Urinary bladder (tissue), 4 donors: ENCODE results near the gene NIT2. TPM values are rescaled to one million over a fixed set of nuclear protein-coding genes. Genes with fewer than 3 reads are reported as not detected.

Experiments used
- DNase-seq: peaks from one replicate; pipeline ENCODE4 v3.0.0-alpha.2; 2015; ENCODE audit errors: extremely low spot score
- H3K27ac ChIP-seq: one replicate; pipeline ENCODE4 v1.5.1; 2013; ENCODE audit warnings: low read depth, mild to moderate bottlenecking, moderate library complexity
- H3K36me3 ChIP-seq: one replicate; pipeline ENCODE4 v1.6.1; 2013; ENCODE audit warnings: mild to moderate bottlenecking, moderate library complexity; ENCODE audit not compliant: insufficient read depth
- H3K4me1 ChIP-seq: one replicate; pipeline ENCODE4 v1.6.1; 2013; ENCODE audit warnings: mild to moderate bottlenecking, moderate library complexity; ENCODE audit not compliant: insufficient read depth
- H3K4me3 ChIP-seq: one replicate; pipeline ENCODE4 v1.5.1; 2013; ENCODE audit warnings: low read depth, low read length
- WGBS: extraction: QIAGEN DNeasy Blood & Tissue Kit; methylation state at CpG from one replicate; pipeline ENCODE4 v1.1.7; 2013; 5-methylcytosine and 5-hydroxymethylcytosine counted together
- polyA plus RNA-seq: library from polyadenylated mRNA; stranded (reverse); fragments of 200-250 nt; gene quantifications from one replicate; pipeline ENCODE4 v1.2.3, GENCODE V29; 2013
- total RNA-seq: library from RNA; depleted of rRNA; stranded (reverse); fragments of >200 nt; gene quantifications from one replicate; pipeline ENCODE4 v1.2.3, GENCODE V29; 2014
- donor health status: healthy with polysubstance abuse.
- donor health status: healthy.

Gene NIT2
- total and polyA plus RNA-seq, 2 donors = 24.8 to 25.0 TPM

DNA sequence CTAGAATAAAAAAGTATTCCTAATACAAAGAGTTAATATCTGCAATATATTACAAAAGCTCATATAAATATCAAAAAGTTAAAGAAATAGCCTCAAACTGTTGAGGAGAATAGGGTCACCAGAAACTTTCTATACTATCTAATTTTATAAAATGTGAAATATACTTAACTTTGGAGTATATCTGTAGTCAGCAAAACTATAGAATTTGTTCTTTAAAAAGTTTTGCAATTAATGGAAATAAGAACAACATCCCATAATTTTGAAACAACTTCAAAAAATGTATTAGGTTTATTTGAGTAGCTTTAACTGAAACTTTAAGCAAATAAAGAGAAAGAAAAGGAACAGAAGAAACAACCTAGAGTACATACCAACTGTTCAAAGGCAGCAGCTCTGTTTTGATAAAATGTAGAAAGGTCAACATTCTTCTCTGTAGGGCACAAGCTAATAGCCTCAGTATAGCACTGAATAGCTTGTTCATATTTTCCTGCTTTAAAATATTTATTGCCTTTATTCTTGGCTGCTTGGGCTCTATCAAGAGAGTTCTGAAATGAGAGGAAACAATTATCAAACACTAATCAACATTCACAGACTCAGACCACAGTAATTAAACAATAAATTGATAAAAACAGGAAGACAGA, 52.0 kb downstream of the NIT2 start:
- no peaks in the 10 kb centered on the region for H3K36me3 ChIP-seq
- no peaks in the 10 kb centered on the region for H3K4me1 ChIP-seq
- DNase-seq = no peak
- no peak overlapping the region for H3K4me3 ChIP-seq
- H3K27ac ChIP-seq = no peak overlapping the region

DNA sequence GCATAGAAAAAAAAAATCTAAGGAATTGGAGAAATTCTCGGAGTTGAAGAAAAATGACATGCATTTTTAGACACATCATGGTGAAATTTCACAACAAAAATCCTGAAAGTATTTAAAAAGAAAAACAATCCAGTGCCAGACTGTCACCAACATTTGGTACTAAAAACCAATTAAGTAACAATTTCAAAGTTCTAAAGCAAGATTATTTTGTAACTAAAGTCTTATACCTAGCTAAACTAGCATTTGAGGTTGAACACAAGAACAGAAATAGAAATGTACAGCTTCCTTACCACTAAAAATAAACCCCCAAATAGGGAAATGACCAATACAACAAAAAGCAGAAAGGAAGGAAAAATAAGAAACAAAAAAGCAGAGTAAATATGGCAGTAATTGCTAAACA, 54.5 kb downstream of the NIT2 start:
- DNase-seq = no peak
- 99% methylated on average over 1 of the region's 1 CpG for WGBS
- H3K4me3 ChIP-seq = no peak overlapping the region

DNA sequence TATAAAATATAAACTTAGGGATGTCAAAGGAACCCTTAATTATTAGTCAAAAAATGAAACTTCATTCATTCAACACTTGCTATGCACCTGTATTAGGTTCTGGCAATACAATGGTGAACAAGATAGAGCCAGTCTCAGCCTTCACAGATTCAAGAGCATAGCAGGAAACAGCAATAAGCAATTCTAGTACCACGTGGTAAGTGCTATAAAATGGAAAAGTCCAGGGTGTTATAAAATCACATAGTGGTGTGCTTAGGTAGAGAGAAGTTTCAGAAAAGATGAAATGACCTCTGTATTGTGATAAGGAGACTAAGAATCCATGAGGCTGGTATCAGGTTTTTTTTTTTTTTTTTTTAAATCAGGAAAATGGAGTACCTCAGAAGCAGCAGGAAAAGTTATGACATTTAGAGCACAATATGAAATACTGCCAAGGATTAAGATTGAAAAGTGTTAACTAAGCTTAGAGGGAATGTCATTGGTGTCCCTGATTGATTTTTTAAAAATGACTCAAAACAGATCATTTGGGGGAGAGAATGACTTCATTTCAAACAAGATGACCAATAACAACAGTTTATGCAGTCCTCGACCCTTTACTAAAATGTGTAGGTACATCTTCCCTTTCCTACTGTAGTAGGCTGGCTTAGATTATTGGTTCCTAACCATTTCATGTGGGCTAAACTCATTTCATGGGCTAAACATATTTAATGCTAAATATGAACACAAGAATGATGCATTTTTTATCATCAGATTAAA, 61.3 kb downstream of the NIT2 start:
- Histone ChIP-seq H3K27ac (no peak overlapping the region), H3K36me3 (no peaks in the 10 kb centered on the region), H3K4me1 (no peaks in the 10 kb centered on the region), H3K4me3 (no peak overlapping the region)
- no peak for DNase-seq
- 64% methylated on average over 2 of the region's 2 CpGs for WGBS

More for the DNA sequence above, 54.5 kb downstream of the NIT2 start:
- H3K27ac ChIP-seq = no peak overlapping the region
- H3K36me3 ChIP-seq = no peaks in the 10 kb centered on the region
- no peaks in the 10 kb centered on the region for H3K4me1 ChIP-seq

DNA sequence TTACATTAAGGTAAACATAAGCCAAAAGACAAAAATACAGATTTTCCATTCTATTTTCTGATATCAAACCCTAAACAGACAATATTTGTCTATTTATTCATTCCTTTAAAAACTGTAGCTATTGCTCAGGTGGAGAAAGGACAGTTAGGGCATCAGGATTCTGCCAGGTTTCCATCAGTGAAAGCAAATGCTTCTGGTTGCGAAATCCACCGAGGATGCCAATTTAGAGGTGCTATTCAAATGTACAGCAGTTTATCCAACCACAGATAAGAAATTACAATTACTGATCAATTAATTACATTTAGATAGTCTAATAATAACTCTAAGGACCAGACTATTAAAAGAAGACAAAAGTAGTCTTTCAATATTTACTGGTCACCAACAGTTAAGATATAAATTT, 62.4 kb downstream of the NIT2 start:
- H3K27ac ChIP-seq = no peak overlapping the region
- WGBS = 78% methylated on average over 2 of the region's 2 CpGs

DNA sequence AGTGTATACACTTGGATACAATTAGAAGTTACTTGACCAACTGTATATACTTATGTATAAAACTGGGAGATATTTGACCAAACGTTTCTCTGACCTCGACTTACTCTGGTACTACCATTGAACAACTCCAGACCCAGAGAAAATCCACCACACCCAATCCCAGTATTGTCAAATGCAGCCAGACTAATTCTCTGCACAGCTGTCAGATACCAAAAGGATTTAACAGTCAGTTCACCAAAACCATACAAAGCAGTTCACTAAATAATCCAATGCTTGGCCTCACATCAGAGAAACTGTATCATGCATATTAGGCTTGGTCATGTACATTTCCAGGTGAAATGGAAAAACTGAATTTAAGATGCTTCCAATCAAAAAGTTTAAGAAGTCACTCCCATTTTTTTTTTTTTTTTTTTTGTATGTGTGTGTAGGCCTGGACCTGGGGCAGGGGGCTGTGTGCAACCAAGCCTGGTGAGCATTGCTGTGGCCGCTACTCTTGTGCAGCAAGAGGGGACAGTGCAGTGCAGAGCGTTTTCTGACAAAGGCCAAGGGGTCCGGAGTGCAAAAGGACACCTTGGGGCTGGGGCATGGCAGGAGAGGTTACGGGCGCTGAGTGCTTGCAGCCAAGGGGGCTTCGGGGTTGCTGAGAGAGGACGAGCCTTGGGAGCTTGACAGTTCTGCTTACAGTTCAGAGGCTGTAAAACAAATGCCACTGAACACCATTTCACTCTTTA, 64.9 kb downstream of the NIT2 start:
- no peak for DNase-seq
- H3K27ac ChIP-seq = no peak overlapping the region
- WGBS = 33% methylated on average over 9 of the region's 9 CpGs
- H3K4me1 ChIP-seq = no peaks in the 10 kb centered on the region
- H3K4me3 ChIP-seq = peak overlapping the region; percentile 93
- no peaks in the 10 kb centered on the region for H3K36me3 ChIP-seq

More for the DNA sequence above, 62.4 kb downstream of the NIT2 start:
- no peak for DNase-seq
- Histone ChIP-seq H3K4me1 (no peaks in the 10 kb centered on the region), H3K36me3 (no peaks in the 10 kb centered on the region), H3K4me3 (no peak overlapping the region)

DNA sequence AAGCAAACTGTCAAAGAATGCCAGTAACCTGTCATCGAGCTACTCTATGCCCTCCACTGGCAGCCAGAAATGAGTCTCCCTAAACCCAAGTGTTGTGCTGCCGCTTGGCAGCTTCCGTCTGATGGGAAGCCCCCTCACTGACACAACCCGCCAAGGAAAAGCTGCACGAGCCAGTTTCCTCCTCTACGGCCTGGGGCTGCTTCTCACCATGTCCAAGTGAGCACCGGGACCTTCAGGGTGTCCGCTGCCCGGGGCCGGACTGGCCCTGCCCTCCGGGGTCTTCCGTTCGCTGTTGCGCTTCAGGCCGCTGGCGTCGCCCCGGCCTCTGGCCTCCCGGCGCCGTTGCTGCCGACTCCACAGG, 65.8 kb downstream of the NIT2 start:
- under 1% methylated on average over 22 of the region's 22 CpGs for WGBS
- Histone ChIP-seq H3K36me3 (no peaks in the 10 kb centered on the region), H3K27ac (peak overlapping the region; percentile 82), H3K4me1 (no peaks in the 10 kb centered on the region), H3K4me3 (peak overlapping the region; percentile 93)
- DNase-seq = no peak

DNA sequence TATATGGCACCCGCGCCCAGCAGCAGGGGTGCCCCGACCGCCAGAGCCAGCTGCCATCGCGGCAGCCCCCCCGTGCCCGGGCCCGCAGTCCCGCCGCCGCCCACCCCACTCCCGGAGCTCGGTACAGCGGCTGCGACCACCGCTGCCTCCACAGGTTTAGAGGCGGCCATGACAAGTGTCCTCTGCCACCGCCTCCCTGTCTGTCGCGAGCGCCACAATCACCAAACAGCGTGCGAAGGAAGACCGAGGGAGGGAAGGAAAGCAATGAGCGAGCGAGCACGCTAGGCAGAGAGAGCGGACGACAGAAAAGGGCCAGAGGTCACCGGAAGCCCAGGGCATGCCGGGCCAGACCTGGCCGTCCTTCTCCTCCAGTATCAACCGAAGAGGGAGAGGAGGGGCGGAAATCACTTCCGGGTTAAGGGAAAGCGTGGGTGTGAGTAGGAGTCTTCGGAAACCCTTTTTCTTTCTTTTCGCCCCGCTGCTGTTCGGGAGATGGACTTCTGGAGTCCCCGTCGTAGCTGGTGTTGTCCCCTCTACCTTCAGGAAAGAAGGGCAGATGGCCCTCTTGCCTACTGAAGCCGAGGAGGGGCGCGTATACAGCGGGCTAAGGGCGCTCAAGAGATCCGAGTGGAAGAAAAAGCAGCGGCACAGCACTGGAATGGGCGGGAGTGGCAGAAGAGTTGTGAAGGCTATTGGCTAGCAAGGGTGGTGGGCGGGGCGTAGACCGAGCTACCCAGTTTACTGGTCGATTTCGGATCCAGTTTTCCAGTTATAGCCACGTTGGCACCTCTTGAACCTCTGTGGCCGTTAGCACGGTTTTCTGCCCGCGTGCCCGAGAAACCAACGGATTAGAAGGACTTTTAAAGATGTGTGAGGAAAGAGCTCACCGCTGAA, 66.5 kb downstream of the NIT2 start, which contains the start of the genes LNP1 and TOMM70:
Gene LNP1, plus strand, starts transcription at position 760 of the 894 bp plus-strand sequence. CDS start 28,191 bp downstream, outside the sequence.
Gene TOMM70, minus strand, starts transcription at position 310 of the 894 bp plus-strand sequence. Its CDS starts 140 bp downstream, at position 170.
- peak; percentile 96 for DNase-seq
- Histone ChIP-seq H3K27ac (peak within 1 kb of the TSS; percentile 82), H3K36me3 (no peaks in the 10 kb centered on the region), H3K4me1 (no peaks in the 10 kb centered on the region), H3K4me3 (peak within 1 kb of the TSS; percentile 93)
- under 1% methylated on average over 64 of the region's 64 CpGs for WGBS

DNA sequence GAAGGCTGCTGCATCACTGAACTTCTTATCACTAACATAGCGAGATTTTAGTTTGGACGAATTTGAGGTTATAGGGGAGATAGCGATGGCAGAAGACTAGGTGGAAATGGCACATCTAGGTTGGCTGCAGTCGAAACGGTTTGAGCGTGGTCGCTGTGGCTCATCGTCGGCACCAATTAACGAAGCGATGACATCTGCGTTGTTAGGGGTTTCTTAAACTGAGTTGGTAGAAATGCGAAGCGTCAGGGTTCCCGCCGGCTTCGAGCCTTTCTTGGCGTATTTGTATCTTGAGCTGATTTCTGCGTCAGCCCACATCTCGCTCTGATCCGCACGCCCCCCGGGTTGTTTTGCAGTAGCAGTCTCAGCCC, 67.1 kb downstream of the NIT2 start:
- under 1% methylated on average over 23 of the region's 23 CpGs for WGBS
- H3K36me3 ChIP-seq = no peaks in the 10 kb centered on the region
- H3K27ac ChIP-seq = peak overlapping the region; percentile 66
- DNase-seq = peak; percentile 18
- no peaks in the 10 kb centered on the region for H3K4me1 ChIP-seq
- peak overlapping the region; percentile 93 for H3K4me3 ChIP-seq

DNA sequence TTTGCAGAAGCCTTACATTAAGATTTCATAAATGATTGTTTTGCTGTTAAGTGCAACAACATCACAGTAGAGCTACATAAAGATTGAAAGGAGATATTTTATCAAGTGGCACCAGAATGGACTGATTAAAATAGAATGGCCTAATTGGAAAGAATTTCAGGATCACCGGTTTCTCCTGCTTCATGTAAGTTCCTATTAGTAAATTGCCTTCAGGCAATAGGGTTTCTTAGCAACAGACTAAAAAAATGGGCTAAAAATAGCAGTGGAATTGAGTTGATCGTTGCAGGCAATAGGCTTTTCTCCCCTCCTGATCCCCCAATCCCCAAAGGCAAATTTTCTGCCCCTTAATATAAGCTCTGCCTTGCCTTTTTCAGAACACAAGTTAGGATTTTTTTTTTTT, 67.7 kb downstream of the NIT2 start:
- Histone ChIP-seq H3K27ac (no peak overlapping the region), H3K4me3 (peak overlapping the region; percentile 93), H3K36me3 (no peaks in the 10 kb centered on the region), H3K4me1 (no peaks in the 10 kb centered on the region)
- peak; percentile 36 for DNase-seq
- WGBS = 1% methylated on average over 2 of the region's 2 CpGs

DNA sequence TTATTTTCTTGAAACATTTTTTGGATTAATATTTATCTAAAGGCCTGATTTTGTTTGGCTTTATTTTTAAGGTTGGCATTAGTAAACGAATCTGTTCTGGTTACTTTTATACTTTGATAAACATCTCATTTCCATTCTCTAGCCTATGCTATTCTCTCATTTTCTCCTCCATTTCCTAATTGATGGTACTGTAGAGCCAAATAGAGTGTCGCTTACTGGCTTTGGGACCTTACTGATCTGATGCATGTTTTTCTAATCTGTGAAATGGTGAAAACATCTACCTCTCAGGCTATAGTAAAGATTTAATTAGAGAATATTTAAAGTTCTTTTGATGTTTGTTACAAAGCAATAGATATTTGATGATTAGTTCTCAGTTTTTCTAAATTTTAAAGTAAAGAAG, 68.3 kb downstream of the NIT2 start:
- Histone ChIP-seq H3K4me1 (no peaks in the 10 kb centered on the region), H3K36me3 (no peaks in the 10 kb centered on the region), H3K4me3 (peak overlapping the region; percentile 33), H3K27ac (no peak overlapping the region)
- WGBS = 27% methylated on average over 2 of the region's 2 CpGs
- no peak for DNase-seq

DNA sequence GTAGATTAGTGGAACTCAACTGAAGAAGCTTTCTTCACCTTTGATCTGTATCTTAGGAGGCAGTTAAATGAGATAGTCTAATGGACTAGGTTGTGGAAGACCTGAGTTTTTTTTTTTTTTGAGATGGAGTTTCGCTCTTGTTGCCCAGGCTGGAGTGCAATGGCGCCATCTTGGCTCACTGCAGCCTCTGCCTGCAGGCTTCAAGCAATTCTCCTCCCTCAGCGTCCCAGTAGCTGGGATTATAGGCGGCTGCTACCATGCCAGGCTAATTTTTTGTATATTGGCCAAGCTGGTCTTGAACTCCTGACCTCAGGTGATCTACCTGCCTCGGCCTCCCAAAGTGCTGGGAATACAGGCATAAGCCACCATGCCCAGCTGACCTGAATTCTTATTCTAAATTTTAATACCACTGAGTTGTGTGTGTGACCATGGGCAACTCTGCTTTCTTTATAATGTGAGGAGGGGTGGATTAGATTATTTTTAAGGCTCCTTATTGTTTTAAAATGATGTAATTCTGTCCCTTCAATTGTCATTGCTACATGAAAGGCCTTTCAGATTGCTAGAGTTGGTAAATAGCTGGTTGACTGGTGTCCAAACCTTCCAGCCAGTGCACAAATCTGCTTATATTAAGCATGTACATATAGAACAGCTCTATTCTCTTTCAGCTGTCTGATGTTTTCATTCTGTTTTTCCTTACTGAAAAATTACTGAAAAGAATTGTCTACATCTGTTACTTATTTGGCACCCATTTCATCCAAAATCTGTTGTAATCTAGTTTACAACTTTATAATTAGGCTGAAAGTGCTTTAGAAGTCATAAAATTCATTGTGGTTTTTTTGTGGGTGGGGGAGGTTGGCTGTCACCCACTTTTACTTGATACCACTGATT, 69.0 kb downstream of the NIT2 start:
- Histone ChIP-seq H3K4me3 (no peak overlapping the region), H3K36me3 (no peaks in the 10 kb centered on the region), H3K4me1 (no peaks in the 10 kb centered on the region), H3K27ac (no peak overlapping the region)
- DNase-seq = no peak
- 51% methylated on average over 5 of the region's 5 CpGs for WGBS

DNA sequence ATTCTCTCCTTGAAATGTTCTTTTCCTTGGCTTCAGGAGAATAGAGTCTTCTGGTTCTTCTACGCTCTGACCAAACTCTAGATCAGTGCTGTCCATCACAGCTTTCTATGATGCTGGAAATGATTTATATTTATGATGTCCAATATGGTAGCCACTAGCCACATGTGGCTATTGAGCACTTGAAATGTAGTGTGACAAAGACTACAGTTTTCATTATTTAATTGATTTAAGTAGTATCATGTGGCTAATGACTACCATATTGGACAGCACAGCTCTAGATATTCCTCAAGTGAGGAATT, 69.6 kb downstream of the NIT2 start:
- DNase-seq = no peak
- no peaks in the 10 kb centered on the region for H3K4me1 ChIP-seq
- no peaks in the 10 kb centered on the region for H3K36me3 ChIP-seq
- H3K27ac ChIP-seq = no peak overlapping the region
- 96% methylated on average over 1 of the region's 1 CpG for WGBS
- H3K4me3 ChIP-seq = no peak overlapping the region
